Measurements from ENCODE around the gene HK1.
"Not testable (repeated sequence)": the region's sequence is repeated elsewhere in the genome, so short reads cannot be mapped to it uniquely, and the experiment has no call there.

The HK1 gene

GRCh38 chr10:69428165-69428564, 149.9 kb downstream of the HK1 start:
- no peak for DNase-seq

- DNase-seq, result no peak
Measured at GRCh38 chr10:69434169-69434568, 155.9 kb downstream of the HK1 start.

GRCh38 chr10:69434926-69435325, 156.6 kb downstream of the HK1 start:
- DNase-seq, result no peak

- no peak for DNase-seq
Measured at GRCh38 chr10:69435966-69436520, 157.7 kb downstream of the HK1 start.

- no peak for DNase-seq
Measured at GRCh38 chr10:69437321-69438259, 159.3 kb downstream of the HK1 start.

- no peak for DNase-seq
Measured at GRCh38 chr10:69438536-69439349, 160.4 kb downstream of the HK1 start.

- DNase-seq, result no peak
Measured at GRCh38 chr10:69439350-69439739, 161.0 kb downstream of the HK1 start.

GRCh38 chr10:69439813-69440506, 161.7 kb downstream of the HK1 start:
- DNase-seq, result no peak

GRCh38 chr10:69443354-69443753, 165.1 kb downstream of the HK1 start:
- no peak for DNase-seq

- DNase-seq, result no peak
Measured at GRCh38 chr10:69445041-69445440, 166.7 kb downstream of the HK1 start.

GRCh38 chr10:69446229-69446628, 167.9 kb downstream of the HK1 start:
- DNase-seq, result no peak

GRCh38 chr10:69446650-69447151, 168.4 kb downstream of the HK1 start:
- no peak for DNase-seq

GRCh38 chr10:69449841-69450240, 171.5 kb downstream of the HK1 start:
- peak; percentile 62 for DNase-seq

- not testable (repeated sequence) for DNase-seq
Measured at GRCh38 chr10:69450395-69450794, 172.1 kb downstream of the HK1 start.

- peak; percentile 88 for DNase-seq
Measured at GRCh38 chr10:69451209-69451783, 173.0 kb downstream of the HK1 start, which contains the start of gene TSPAN15. TSPAN15 (plus strand) TSS chr10:69451465; CDS start chr10:69451595, 130 bp downstream.
